WTC11 (cell line): ENCODE measurements around the gene FDXR. TPM values are rescaled to one million over a fixed set of nuclear protein-coding genes. Genes with fewer than 3 reads are reported as not detected.

Source experiments
- ATAC-seq: fragments of 200-7000 bp; cut with Tn5 transposase; 2 replicates; pipeline ENCODE4 v1.10.0; 2021; ENCODE audit warnings: mild to moderate bottlenecking, moderate library complexity
- CTCF ChIA-PET: fragments of 300-600 bp; sonication (Branson Sonifier 250); formaldehyde crosslinking; loops from one replicate; lab custom pipeline; 2021; ENCODE audit warnings: antibody characterized with exemption; lab: Charles Lee
- POLR2A ChIA-PET: fragments of 350-600 bp; sonication (Branson Sonifier 250); formaldehyde crosslinking; loops from one replicate; lab custom pipeline; 2021; ENCODE audit warnings: antibody characterized with exemption; lab: Charles Lee
- DNase-seq: peaks from one replicate; pipeline ENCODE4 v3.0.0; 2021; ENCODE audit warnings: low spot score
- H3K27ac Mint-ChIP-seq: 2 replicates; pipeline ENCODE4 v1.8.0; 2021; ENCODE audit warnings: mixed read lengths
- H3K27me3 Mint-ChIP-seq: 2 replicates; pipeline ENCODE4 v1.8.0; 2021; ENCODE audit warnings: low read depth, mild to moderate bottlenecking, moderate library complexity, mixed read lengths
- H3K36me3 Mint-ChIP-seq: 2 replicates; pipeline ENCODE4 v1.8.0; 2021; ENCODE audit warnings: mixed read lengths
- H3K4me1 Mint-ChIP-seq: 2 replicates; pipeline ENCODE4 v1.8.0; 2022; ENCODE audit warnings: mixed read lengths
- H3K4me3 Mint-ChIP-seq: 2 replicates; pipeline ENCODE4 v1.8.0; 2021; ENCODE audit warnings: mild to moderate bottlenecking, moderate library complexity, mixed read lengths
- H3K9me3 Mint-ChIP-seq: 2 replicates; pipeline ENCODE4 v1.8.0; 2021; ENCODE audit warnings: mixed read lengths
- AR ChIP-seq: fragments of 250-450 bp; sonication (Bioruptor Pico); IDR thresholded peaks from 2 replicates; pipeline ENCODE4 v1.9.0; 2021; ENCODE audit warnings: mild to moderate bottlenecking
- CBFB ChIP-seq: sonication (generic); formaldehyde crosslinking; IDR thresholded peaks from 2 replicates; pipeline ENCODE4 v1.8.1; 2022; ENCODE audit warnings: mild to moderate bottlenecking, low read depth, missing genetic modification reagents
- CTCF ChIP-seq: fragments of 200-600 bp; IDR thresholded peaks from 2 replicates; pipeline ENCODE4 v1.8.0; 2022; ENCODE audit warnings: antibody characterized with exemption
- ESRRA ChIP-seq: sonication (generic); formaldehyde crosslinking; IDR thresholded peaks from 2 replicates; pipeline ENCODE4 v1.8.1; 2022; ENCODE audit warnings: mild to moderate bottlenecking, missing genetic modification reagents, borderline replicate concordance
- HMGXB4 ChIP-seq: sonication (generic); formaldehyde crosslinking; IDR thresholded peaks from 2 replicates; pipeline ENCODE4 v1.8.1; 2023; ENCODE audit warnings: mild to moderate bottlenecking, moderate library complexity, missing genetic modification reagents
- NR2C2 ChIP-seq: sonication (generic); formaldehyde crosslinking; IDR thresholded peaks from 2 replicates; pipeline ENCODE4 v1.8.0; 2022; ENCODE audit warnings: mild to moderate bottlenecking, missing genetic modification reagents
- SMAD3 ChIP-seq: sonication (generic); formaldehyde crosslinking; IDR thresholded peaks from 2 replicates; pipeline ENCODE4 v1.8.0; 2022; ENCODE audit warnings: missing genetic modification reagents, mild to moderate bottlenecking, borderline replicate concordance
- ZMAT4 ChIP-seq: fragments of 250-450 bp; sonication (Bioruptor Pico); IDR thresholded peaks from 2 replicates; pipeline ENCODE4 v1.9.0; 2021; ENCODE audit warnings: mild to moderate bottlenecking
- ZNF532 ChIP-seq: fragments of 250-450 bp; sonication (Bioruptor Pico); IDR thresholded peaks from 2 replicates; pipeline ENCODE4 v1.9.0; 2021; ENCODE audit warnings: mild to moderate bottlenecking, borderline replicate concordance
- ZNF671 ChIP-seq: fragments of 250-450 bp; sonication (Bioruptor Pico); IDR thresholded peaks from 2 replicates; pipeline ENCODE4 v1.8.0; 2021; ENCODE audit warnings: mild to moderate bottlenecking
- total RNA-seq: library from RNA; stranded (reverse); gene quantifications from 3 replicates; pipeline ENCODE4 v1.2.3, GENCODE V29; 2021
- TF ChIP-seq, protein P1 (sequence below): fragments of 250-450 bp; sonication (Bioruptor Pico); IDR thresholded peaks from 2 replicates; pipeline ENCODE4 v1.8.0; 2021; ENCODE audit warnings: mild to moderate bottlenecking
- TF ChIP-seq, protein P2 (sequence below): fragments of 250-450 bp; sonication (Bioruptor Pico); conservative IDR thresholded peaks from 2 replicates; pipeline ENCODE4 v1.9.0; 2021; ENCODE audit warnings: mild to moderate bottlenecking

FDXR gene
- total RNA-seq, 1 experiment from 2014 or later, result 52.8 TPM

DNA sequence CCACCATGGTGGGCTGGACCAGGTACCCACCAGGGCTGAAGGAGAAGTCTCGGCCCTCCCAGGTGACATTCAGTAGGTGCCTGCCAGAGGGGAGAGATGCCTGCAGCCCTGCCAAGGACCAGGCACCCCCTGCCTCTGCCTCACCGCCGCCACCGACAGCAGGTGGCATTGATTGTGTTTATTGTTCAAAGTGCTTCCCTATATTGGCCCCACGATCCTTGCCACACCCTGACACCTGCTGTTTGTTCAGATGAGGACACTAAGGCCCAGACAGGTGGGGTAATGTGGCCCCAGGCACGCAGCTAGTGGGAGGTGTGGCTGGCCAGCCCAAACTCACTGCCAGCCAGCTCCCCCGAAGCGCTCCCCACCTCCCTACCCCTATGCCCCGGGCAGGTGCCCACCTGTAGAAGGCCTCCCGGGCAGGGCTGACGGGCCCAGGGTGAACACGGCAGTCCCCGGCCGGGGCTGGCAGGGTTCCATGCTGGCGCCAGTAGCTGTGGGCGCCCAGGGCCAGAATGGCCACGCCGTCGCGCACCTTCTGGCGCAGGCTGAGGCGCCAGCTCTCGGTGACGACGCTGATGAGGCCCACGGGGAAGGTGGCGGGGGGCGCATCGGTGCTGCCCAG is 21.1 kb downstream of the FDXR start:
- H3K27ac Mint-ChIP-seq, result no peak overlapping the region
- POLR2A ChIA-PET, result interaction anchor here (0.5 to 1.8 kb wide), 6 partner anchors 9 to 80 kb away, joined by 5 to 9 read pairs (median 6); partner anchors contain the start of gene FDXR
- no peak for DNase-seq
- no peak for ATAC-seq
- H3K4me3 Mint-ChIP-seq, result no peak overlapping the region
- CTCF ChIA-PET, result interaction anchor here (0.6 to 12.3 kb wide), 23 partner anchors 9 to 219 kb away, joined by 3 to 347 read pairs (median 7); partner anchors contain the start of genes FDXR, GRIN2C, NAT9 and OTOP2
- peaks cover 9% of the 10 kb centered on the region for H3K4me1 Mint-ChIP-seq
- no peaks in the 10 kb centered on the region for H3K9me3 Mint-ChIP-seq
- H3K27me3 Mint-ChIP-seq, result peaks cover 86% of the 10 kb centered on the region
- no peaks in the 10 kb centered on the region for H3K36me3 Mint-ChIP-seq
- TF ChIP-seq, protein P1, sequence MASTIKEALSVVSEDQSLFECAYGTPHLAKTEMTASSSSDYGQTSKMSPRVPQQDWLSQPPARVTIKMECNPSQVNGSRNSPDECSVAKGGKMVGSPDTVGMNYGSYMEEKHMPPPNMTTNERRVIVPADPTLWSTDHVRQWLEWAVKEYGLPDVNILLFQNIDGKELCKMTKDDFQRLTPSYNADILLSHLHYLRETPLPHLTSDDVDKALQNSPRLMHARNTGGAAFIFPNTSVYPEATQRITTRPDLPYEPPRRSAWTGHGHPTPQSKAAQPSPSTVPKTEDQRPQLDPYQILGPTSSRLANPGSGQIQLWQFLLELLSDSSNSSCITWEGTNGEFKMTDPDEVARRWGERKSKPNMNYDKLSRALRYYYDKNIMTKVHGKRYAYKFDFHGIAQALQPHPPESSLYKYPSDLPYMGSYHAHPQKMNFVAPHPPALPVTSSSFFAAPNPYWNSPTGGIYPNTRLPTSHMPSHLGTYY, result no peak
- TF ChIP-seq CBFB (CRISPR knock-in tag), result no peak
- no peak for TF ChIP-seq CTCF
- TF ChIP-seq HMGXB4, result no peak
- TF ChIP-seq NR2C2 (CRISPR knock-in tag), result no peak
- TF ChIP-seq ZMAT4 (CRISPR knock-in tag), result no peak
- TF ChIP-seq, protein P2, sequence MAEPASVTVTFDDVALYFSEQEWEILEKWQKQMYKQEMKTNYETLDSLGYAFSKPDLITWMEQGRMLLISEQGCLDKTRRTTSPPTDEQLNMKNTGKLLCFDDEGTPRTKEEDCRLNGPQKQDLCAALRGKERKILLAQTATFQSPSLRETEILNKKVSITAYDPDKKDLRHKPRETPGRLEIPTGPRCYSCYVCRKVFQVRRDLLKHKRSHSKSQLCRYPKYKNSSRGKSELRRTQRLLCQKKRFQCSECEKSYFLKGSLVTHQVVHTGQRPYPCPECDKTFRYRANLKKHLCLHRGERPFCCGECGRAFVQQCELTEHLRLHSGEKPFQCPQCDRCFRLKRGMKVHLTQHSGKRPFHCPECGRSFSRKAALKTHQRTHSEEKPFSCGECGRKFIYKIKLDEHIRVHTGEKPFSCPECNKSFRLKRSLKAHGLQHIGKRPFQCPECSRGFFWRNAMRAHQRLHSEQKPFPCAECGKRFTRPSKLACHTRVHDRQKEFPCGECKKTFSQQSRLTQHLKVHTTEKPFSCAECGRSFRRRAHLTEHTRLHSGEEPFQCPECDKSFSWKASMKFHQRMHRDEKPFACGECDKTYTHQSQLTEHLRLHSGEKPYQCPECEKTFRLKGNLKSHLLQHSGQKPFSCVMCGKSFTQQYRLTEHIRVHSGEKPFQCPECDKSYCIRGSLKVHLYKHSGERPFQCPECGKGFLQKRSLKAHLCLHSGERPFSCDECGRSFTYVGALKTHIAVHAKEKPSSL (CRISPR knock-in tag), result no peak
- TF ChIP-seq AR, result no peak
- no peak for TF ChIP-seq ESRRA (CRISPR knock-in tag)
- TF ChIP-seq SMAD3, result no peak
- TF ChIP-seq ZNF671 (CRISPR knock-in tag), result no peak
- TF ChIP-seq ZNF532 (CRISPR knock-in tag), result no peak
